ENCODE measurements around the gene RND3. TPM values are rescaled to one million over a fixed set of nuclear protein-coding genes. Genes with fewer than 3 reads are reported as not detected.
A peak's percentile ranks its signal among the peaks of the same experiment; 100 is the strongest.

RND3 gene
- total and polyA plus RNA-seq, 8 donors: 28.3 to 134 (median 107) TPM

- ATAC-seq: peak; percentile 22
- intact Hi-C loops (cut with DNase I): loop anchor here in 1 of 2 donors (10.0 kb wide), 1 partner anchor 892 kb away; no protein-coding TSS in a partner anchor
Measured at GRCh38 chr2:150486539-150487484, 655 bp downstream of the RND3 start.

GRCh38 chr2:150485871-150486538 is 1.5 kb downstream of the RND3 start:
- H3K4me1 ChIP-seq: no peaks in the 10 kb centered on the region
- peak; percentile 82 for ATAC-seq
- H3K27ac ChIP-seq: peak overlapping the region; percentile 80 to 90
- peak; percentile 59 to 88 (median 70) for DNase-seq
- no peaks in the 10 kb centered on the region for H3K9me3 ChIP-seq
- peak overlapping the region; percentile 57 to 67 for H3K4me3 ChIP-seq
- intact Hi-C loops (cut with DNase I): loop anchor here in 1 of 2 donors (10.0 kb wide), 1 partner anchor 891 kb away; no protein-coding TSS in a partner anchor
- peaks cover 0 to 63% of the 10 kb centered on the region in 2 donors for H3K27me3 ChIP-seq
- no peak for TF ChIP-seq CTCF (IDR thresholded peaks at IDR 0.05)
- H3K36me3 ChIP-seq: no peaks in the 10 kb centered on the region

More at GRCh38 chr2:150486539-150487484, 655 bp downstream of the RND3 start:
- no peaks in the 10 kb centered on the region for H3K9me3 ChIP-seq
- no peak for TF ChIP-seq CTCF (IDR thresholded peaks at IDR 0.05)
- peaks cover 0 to 63% of the 10 kb centered on the region in 2 donors for H3K27me3 ChIP-seq
- H3K36me3 ChIP-seq: no peaks in the 10 kb centered on the region
- peak overlapping the region; percentile 57 to 67 for H3K4me3 ChIP-seq
- peak in 2 of 4 donors; percentile 51 to 70 for DNase-seq
- H3K27ac ChIP-seq: peak overlapping the region; percentile 80 to 90
- H3K4me1 ChIP-seq: no peaks in the 10 kb centered on the region

- peaks cover 0 to 2% of the 10 kb centered on the region in 2 donors for H3K4me1 ChIP-seq
- H3K4me3 ChIP-seq: peak overlapping the region; percentile 57 to 67
- TF ChIP-seq CTCF (IDR thresholded peaks at IDR 0.05): no peak
- peak overlapping the region; percentile 80 to 90 for H3K27ac ChIP-seq
- intact Hi-C loops (cut with DNase I): loop anchor here in 1 of 2 donors (10.0 kb wide), 1 partner anchor 890 kb away; no protein-coding TSS in a partner anchor
- H3K9me3 ChIP-seq: no peaks in the 10 kb centered on the region
- peaks cover 0 to 63% of the 10 kb centered on the region in 2 donors for H3K27me3 ChIP-seq
- no peaks in the 10 kb centered on the region for H3K36me3 ChIP-seq
- DNase-seq (peak; percentile 76 to 92 (median 82)), ATAC-seq (peak; percentile 78)
Measured at GRCh38 chr2:150485114-150485870, 2.2 kb downstream of the RND3 start.

GRCh38 chr2:150484461-150485021 is 2.9 kb downstream of the RND3 start:
- no peak for ATAC-seq
- intact Hi-C loops (cut with DNase I): loop anchor here in 1 of 2 donors (10.0 kb wide), 1 partner anchor 890 kb away; no protein-coding TSS in a partner anchor
- peak in 1 of 4 donors; percentile 24 for DNase-seq
- TF ChIP-seq CTCF (IDR thresholded peaks at IDR 0.05): no peak
- Histone ChIP-seq H3K4me1 (peaks cover 0 to 4% of the 10 kb centered on the region in 2 donors), H3K27ac (peak overlapping the region in 1 of 2 donors; percentile 90), H3K27me3 (peaks cover 0 to 59% of the 10 kb centered on the region in 2 donors), H3K9me3 (no peaks in the 10 kb centered on the region), H3K4me3 (peak overlapping the region; percentile 57 to 67), H3K36me3 (no peaks in the 10 kb centered on the region)

Measured in left lung (tissue), 10 donors.